GM21360 (cell line): ENCODE results near the gene MED12L.

Experiments
- ATAC-seq: cut with Tn5 transposase; IDR thresholded peaks from one replicate; pipeline ENCODE4 v1.9.1; 2021; ENCODE audit warnings: mild to moderate bottlenecking, moderate library complexity; ENCODE audit not compliant: unreplicated experiment

The MED12L gene

DNA sequence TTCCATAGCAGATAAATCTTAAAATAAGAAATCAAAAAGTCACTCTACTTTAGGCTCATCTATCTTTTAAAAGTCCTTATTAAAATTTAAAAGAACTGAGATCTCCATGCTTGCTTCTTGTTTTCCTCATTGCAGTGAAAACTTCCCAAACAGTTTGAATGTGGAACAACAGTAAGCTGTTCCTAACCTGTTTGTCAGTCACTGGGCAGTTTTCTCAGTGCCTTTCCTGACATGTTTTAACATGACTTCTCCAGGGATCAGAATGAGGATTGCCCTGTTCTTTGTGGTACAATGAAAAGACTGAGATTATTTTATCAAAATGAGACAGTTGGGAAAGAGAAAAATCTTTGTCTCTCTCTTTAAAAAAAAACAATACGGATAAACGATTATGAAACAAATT, 230.4 kb downstream of the MED12L start:
- no peak for ATAC-seq

GRCh38 chr3:151316267-151316991, 231.0 kb downstream of the MED12L start, which contains the start of gene GPR87:
Gene GPR87 (minus strand): TSS chr3:151316820. CDS start chr3:151300100, 16,720 bp downstream.
- no peak for ATAC-seq

DNA sequence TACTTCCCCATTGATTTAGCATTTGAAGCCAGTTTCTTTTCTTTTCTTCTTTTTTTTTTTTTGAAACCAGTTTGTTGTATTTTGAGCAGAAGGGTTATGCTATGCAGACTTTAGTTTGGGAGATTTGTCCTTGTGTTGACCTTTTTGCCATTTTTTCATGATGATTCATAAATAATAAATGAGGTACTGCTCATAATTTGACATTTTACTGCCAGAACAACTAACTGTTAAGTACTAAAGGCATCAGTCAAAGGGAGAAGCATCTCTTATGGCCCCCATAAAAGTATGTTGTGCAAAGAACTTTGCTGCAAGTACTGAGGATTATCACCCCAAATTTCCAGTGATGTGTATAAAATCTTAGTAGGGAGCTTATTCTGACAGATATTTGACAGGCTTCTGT, 232.8 kb downstream of the MED12L start:
- no peak for ATAC-seq

DNA sequence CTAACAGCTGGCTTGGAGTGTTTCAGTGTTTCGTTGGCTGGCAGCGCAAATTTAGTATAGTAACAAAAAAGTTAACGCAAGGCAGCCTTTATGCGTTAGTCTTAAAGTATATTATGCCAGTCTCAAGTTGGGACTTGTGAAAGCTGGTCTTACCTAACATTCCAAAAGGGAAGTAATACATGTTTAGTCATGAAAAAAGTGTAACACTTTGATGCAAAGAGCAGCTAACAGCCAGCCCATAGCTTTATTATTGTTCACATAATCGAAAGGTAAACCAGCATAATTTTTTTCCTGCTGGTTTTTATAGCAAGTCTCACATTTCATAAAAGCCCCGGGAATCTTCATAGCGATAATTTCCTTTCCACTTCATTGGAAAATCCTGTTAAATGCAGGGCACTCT, 233.5 kb downstream of the MED12L start:
- ATAC-seq = no peak

- no peak for ATAC-seq
Measured at GRCh38 chr3:151319628-151320027, 234.2 kb downstream of the MED12L start.

DNA sequence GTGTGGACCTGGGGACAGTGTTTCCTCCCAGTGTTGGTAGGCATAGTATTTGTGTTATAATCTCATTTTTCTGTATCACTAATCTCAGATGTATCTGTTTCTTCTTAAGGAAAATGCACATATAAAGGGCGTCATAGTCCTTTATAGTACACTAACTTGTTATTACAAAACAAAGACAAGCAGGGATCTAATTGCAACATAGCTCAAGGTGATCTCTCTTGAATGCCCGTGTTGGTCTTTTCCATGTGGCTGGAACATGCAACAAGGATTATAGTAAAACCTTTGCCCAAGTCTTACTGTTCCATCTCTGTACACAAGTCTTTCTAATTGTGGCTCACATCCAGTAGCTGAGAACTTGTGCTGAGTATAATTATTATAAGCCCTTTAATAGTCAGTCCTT, 234.7 kb downstream of the MED12L start:
- ATAC-seq = no peak

GRCh38 chr3:151321526-151321925, 236.1 kb downstream of the MED12L start:
- no peak for ATAC-seq

- ATAC-seq = no peak
Measured at GRCh38 chr3:151322511-151322910, 237.0 kb downstream of the MED12L start.

GRCh38 chr3:151327571-151328198, 242.2 kb downstream of the MED12L start:
- ATAC-seq = no peak

DNA sequence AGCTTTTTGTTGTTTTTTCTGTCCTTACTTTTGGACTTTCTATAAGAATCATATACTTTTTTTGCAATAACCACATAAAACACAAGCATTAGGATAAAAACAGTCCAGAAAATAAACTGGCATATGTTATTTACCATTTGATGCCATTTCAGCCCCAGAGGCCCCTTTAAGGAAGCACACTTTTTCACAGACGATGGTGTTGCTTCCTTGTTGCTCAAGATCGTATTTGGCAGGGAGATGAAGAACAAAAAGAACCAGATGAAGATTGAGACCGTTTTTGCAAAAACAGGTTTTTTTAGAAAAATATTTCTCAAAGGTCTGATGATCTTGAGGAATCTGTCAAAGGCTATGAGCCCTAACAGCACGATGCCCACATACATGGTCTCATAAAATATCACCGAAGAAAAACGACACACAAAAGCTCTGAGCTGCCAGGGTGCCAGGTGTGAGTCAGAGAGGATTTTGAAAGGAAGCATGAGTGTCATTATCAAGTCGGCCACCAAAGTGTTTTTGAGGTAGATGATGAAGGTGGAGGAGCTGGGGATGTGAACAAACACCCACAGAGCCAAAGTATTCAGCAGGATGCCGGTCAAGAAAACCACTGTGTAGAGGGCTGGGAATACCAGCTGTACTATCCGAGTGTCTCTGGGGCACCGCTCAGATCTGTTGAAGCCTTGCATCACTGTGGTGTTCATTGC, 243.0 kb downstream of the MED12L start:
- ATAC-seq = peak; percentile 57

DNA sequence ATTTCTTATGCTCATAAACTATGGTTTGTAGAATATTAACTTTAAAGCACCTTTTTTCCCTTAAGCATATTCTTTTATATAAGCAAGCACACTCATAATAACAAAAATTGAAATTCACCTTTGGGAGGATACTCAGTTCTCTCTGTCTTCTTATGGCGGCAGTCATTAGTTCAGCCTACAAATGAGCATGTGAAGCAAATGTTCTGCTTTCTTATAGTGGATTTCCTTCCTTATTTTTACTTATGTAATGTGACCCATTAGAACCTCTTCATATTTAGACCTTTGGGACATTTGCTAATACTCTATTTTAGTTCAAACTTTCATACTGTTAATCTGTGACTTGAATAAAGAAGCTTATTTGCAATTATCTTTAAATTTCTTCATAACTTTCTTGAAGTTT, 243.9 kb downstream of the MED12L start, which contains the start of gene P2RY13:
TSS of gene P2RY13 (minus strand) at position 187 of the 400 bp plus-strand sequence. CDS start at position 166, 21 bp downstream.
- no peak for ATAC-seq

DNA sequence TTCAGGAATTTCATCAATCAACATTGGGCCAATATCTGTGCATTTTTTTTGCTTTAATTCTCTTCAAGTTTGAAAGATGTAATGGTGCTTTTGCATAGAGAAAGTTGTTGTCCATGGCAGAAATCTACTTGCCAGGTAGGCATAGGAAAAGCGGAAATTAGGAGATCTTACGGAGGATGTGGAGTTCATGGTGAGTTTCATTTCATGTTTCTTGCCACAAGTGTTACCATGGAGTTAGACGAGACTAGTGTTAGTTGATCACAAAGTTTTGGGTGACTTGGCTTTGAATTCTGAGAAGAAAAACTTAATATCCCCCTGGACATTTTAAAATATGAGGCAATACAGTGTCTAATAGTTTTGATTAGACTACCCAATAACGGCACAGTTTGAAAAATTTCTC, 244.9 kb downstream of the MED12L start:
- ATAC-seq = no peak

GRCh38 chr3:151330899-151331298, 245.4 kb downstream of the MED12L start:
- no peak for ATAC-seq

DNA sequence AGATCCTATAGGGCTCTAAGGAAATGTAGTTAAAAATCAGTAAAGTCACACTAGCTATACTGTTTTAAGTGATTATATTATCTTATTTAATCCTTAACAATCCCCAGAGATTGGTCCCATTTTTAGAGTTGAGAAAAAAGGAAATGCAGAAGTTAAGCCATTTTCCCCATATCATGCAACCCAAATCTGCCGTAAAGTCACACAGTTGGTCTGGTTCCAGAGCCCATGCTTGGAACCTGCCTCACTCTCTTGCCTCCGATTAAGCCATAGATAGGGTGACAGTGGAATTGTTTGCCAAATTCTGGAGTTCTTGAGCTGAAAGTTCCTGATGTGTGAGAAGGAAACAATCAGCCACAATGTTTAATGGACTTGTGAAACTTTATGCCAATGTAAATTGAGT, 246.2 kb downstream of the MED12L start:
- no peak for ATAC-seq

GRCh38 chr3:151345859-151346258, 260.4 kb downstream of the MED12L start:
- no peak for ATAC-seq

- no peak for ATAC-seq
Measured at GRCh38 chr3:151346292-151346691, 260.8 kb downstream of the MED12L start.

DNA sequence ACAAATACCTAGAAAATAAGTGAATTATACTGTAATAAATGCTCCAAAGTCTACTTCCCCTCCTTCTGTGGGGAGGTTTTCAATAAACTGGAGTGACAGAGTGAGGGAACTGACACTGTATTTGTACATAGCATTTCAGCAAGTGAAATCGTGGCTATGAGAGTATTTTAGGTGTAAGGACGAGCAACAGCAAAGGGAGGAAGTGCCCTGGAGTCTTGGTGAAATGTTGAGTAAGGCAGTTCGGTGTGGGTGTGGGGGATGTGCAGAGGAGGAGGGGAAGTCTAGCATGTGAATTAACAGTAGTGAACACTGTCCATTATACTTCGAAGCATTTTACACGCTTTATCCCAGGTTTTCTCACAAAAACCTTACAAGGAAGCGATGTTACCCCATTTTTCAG, 262.0 kb downstream of the MED12L start:
- ATAC-seq = no peak

DNA sequence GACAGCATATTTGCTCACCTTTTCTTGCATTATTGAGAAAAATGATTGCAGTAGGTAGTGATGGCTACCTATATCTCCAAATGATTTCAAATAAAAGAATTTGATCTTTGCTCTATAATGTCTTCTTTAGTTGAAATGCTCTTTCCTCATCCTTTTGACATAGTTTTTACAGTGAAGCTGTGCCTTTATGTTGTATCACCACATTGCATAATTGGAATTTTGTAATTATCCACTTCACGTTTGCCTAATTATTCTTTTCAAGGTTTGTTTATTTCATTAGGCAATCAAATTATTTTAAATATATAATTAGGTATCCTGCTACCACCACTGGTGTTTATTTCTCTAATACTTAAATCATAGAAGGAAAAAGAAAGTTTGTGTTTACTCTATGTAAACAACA, 265.2 kb downstream of the MED12L start:
- ATAC-seq = no peak

DNA sequence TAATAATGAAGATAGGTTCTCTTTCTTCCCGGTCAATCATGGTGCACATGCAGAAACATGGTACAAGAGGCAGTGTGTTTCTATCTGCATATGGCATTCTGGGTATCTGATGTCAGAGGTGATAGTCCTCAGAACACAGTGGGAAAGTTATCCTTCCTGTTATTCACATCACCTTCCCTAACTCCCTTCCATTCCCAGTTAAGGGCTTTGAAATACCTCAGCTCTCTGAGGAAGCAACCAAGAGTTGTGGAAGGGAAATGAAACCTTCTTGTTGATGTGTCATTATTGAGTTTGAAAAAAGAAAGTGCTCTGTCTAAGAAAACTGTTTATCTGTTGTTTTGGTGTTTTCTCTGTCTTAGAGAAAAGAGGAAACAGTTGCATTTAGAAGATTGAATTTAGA, 265.8 kb downstream of the MED12L start:
- peak; percentile 87 for ATAC-seq

- ATAC-seq = peak; percentile 44
Measured at GRCh38 chr3:151351648-151352047, 266.2 kb downstream of the MED12L start.

- no peak for ATAC-seq
Measured at GRCh38 chr3:151356794-151357462, 271.5 kb downstream of the MED12L start.
